Endodermal cell (in vitro differentiated cells): ENCODE measurements around the gene NMU. TPM values are rescaled to one million over a fixed set of nuclear protein-coding genes. Genes with fewer than 3 reads are reported as not detected.

Experiments
- DNase-seq: peaks from one replicate; pipeline ENCODE4 v3.0.0-alpha.2; 2017
- H3K27ac ChIP-seq: 2 replicates; pipeline ENCODE4 v1.5.1; 2013; ENCODE audit warnings: mild to moderate bottlenecking, low read depth, low read length, moderate library complexity
- H3K27me3 ChIP-seq: 2 replicates; pipeline ENCODE4 v1.6.1; 2013; ENCODE audit warnings: mild to moderate bottlenecking, low read length, moderate library complexity; ENCODE audit not compliant: insufficient read depth, control insufficient read depth, poor library complexity, severe bottlenecking
- H3K36me3 ChIP-seq: 2 replicates; pipeline ENCODE4 v1.7.0; 2013; ENCODE audit warnings: mild to moderate bottlenecking, low read length, moderate library complexity; ENCODE audit not compliant: control insufficient read depth, insufficient read depth
- H3K4me1 ChIP-seq: one replicate; pipeline ENCODE4 v1.7.0; 2013; ENCODE audit warnings: low read length; ENCODE audit not compliant: control insufficient read depth, insufficient read depth
- H3K4me3 ChIP-seq: 2 replicates; pipeline ENCODE4 v1.5.1; 2013; ENCODE audit warnings: mild to moderate bottlenecking, low read length, moderate library complexity
- H3K9ac ChIP-seq: 2 replicates; pipeline ENCODE4 v1.6.1; 2013; ENCODE audit warnings: mild to moderate bottlenecking, low read length, moderate library complexity; ENCODE audit not compliant: poor library complexity, severe bottlenecking; ENCODE audit errors: extremely low read depth
- H3K9me3 ChIP-seq: 2 replicates; pipeline ENCODE4 v1.6.1; 2013; ENCODE audit warnings: mild to moderate bottlenecking, low read length, moderate library complexity; ENCODE audit not compliant: control insufficient read depth
- H3K27ac Mint-ChIP-seq: 2 replicates; pipeline ENCODE4 v1.8.0; 2020; ENCODE audit warnings: mixed read lengths
- H3K27me3 Mint-ChIP-seq: 2 replicates; pipeline ENCODE4 v1.8.0; 2021; ENCODE audit warnings: mild to moderate bottlenecking, mixed read lengths; ENCODE audit not compliant: insufficient read depth
- H3K36me3 Mint-ChIP-seq: 2 replicates; pipeline ENCODE4 v1.8.0; 2020; ENCODE audit warnings: low read depth, mixed read lengths
- H3K4me1 Mint-ChIP-seq: 2 replicates; pipeline ENCODE4 v1.8.0; 2020; ENCODE audit warnings: mixed read lengths
- H3K4me3 Mint-ChIP-seq: 2 replicates; pipeline ENCODE4 v1.8.0; 2020; ENCODE audit warnings: mild to moderate bottlenecking, moderate library complexity, mixed read lengths
- H3K9me3 Mint-ChIP-seq: 2 replicates; pipeline ENCODE4 v1.8.0; 2020; ENCODE audit warnings: mild to moderate bottlenecking, mixed read lengths
- CTCF ChIP-seq: fragments of 200-600 bp; sonication (generic); conservative IDR thresholded peaks from 2 replicates; pipeline ENCODE4 v1.5.0; 2021; ENCODE audit warnings: antibody characterized with exemption, mild to moderate bottlenecking
- WGBS, 2 experiments: methylation state at CpG; one replicate each; pipeline versions ENCODE4 v1.1.5 to v1.1.7; 2013; ENCODE audit warnings: missing lambda C conversion rate in 2 of 2, mixed read lengths in 1 of 2; ENCODE audit not compliant: insufficient coverage in 1 of 2, insufficient read length in 1 of 2; 5-methylcytosine and 5-hydroxymethylcytosine counted together
- total RNA-seq, 2 donors: library from RNA; stranded (reverse); fragmentation: NEBNext Ultra II Directional in 1 of 2; extraction: Animal tissue kit (Norgen Biotek cat#: 25700) in 1 of 2; gene quantifications; 2 replicates in 1 of 2; 3 replicates in 1 of 2; pipeline ENCODE4 v1.2.1, GENCODE V29; 2021

NMU gene
- total RNA-seq, 2 donors from 2014 or later, result 9.6 to 17.2 TPM

GRCh38 chr4:55682295-55682694 lies 46.2 kb upstream of the NMU start:
- Histone ChIP-seq H3K27ac (no peak overlapping the region), H3K4me1 (no peaks in the 10 kb centered on the region), H3K9me3 (no peaks in the 10 kb centered on the region), H3K27me3 (no peaks in the 10 kb centered on the region), H3K9ac (no peak overlapping the region), H3K36me3 (no peaks in the 10 kb centered on the region), H3K4me3 (no peak overlapping the region)
- TF ChIP-seq CTCF, result no peak
- no peak overlapping the region for H3K4me3 Mint-ChIP-seq
- WGBS, 2 experiments, result 95 to 100% methylated on average over 1 of the region's 1 CpG
- peaks cover 3% of the 10 kb centered on the region for H3K4me1 Mint-ChIP-seq
- no peaks in the 10 kb centered on the region for H3K36me3 Mint-ChIP-seq
- DNase-seq, result no peak
- H3K27me3 Mint-ChIP-seq, result no peaks in the 10 kb centered on the region
- H3K27ac Mint-ChIP-seq, result no peak overlapping the region
- H3K9me3 Mint-ChIP-seq, result peaks cover 7% of the 10 kb centered on the region

GRCh38 chr4:55681430-55681829 lies 45.3 kb upstream of the NMU start:
- Histone ChIP-seq H3K4me1 (no peaks in the 10 kb centered on the region), H3K9me3 (no peaks in the 10 kb centered on the region), H3K9ac (no peak overlapping the region), H3K4me3 (no peak overlapping the region), H3K36me3 (no peaks in the 10 kb centered on the region), H3K27ac (no peak overlapping the region), H3K27me3 (no peaks in the 10 kb centered on the region)
- H3K27me3 Mint-ChIP-seq, result no peaks in the 10 kb centered on the region
- no peak for TF ChIP-seq CTCF
- no peak for DNase-seq
- WGBS, 2 experiments, result 90 to 97% methylated on average over 2 to 3 of the region's 3 CpGs
- H3K4me1 Mint-ChIP-seq, result peaks cover 9% of the 10 kb centered on the region
- no peaks in the 10 kb centered on the region for H3K36me3 Mint-ChIP-seq
- no peak overlapping the region for H3K27ac Mint-ChIP-seq
- peaks cover 7% of the 10 kb centered on the region for H3K9me3 Mint-ChIP-seq
- no peak overlapping the region for H3K4me3 Mint-ChIP-seq

- no peak overlapping the region for H3K9ac ChIP-seq
- 60 to 64% methylated on average over 1 to 4 of the region's 4 CpGs for WGBS, 2 experiments
- Mint-ChIP-seq H3K4me1 (peaks cover 30% of the 10 kb centered on the region), H3K27me3 (no peaks in the 10 kb centered on the region), H3K36me3 (no peaks in the 10 kb centered on the region), H3K4me3 (peak overlapping the region; percentile 17), H3K9me3 (peaks cover 16% of the 10 kb centered on the region), H3K27ac (peak overlapping the region; percentile 21)
- DNase-seq, result peak; percentile 81
- no peaks in the 10 kb centered on the region for H3K27me3 ChIP-seq
- no peak overlapping the region for H3K27ac ChIP-seq
- peak overlapping the region; percentile 6 for H3K4me3 ChIP-seq
- H3K9me3 ChIP-seq, result peaks cover 12% of the 10 kb centered on the region
- peaks cover 12% of the 10 kb centered on the region for H3K4me1 ChIP-seq
- no peak for TF ChIP-seq CTCF
- no peaks in the 10 kb centered on the region for H3K36me3 ChIP-seq
Observed at GRCh38 chr4:55675196-55675793, 39.2 kb upstream of the NMU start.
